ENCODE measurements around the gene TPSG1. TPM values are rescaled to one million over a fixed set of nuclear protein-coding genes. Genes with fewer than 3 reads are reported as not detected.

TPSG1 gene
- total RNA-seq, 2 donors from 2014 or later, result not detected

- no peaks in the 10 kb centered on the region for H3K27me3 ChIP-seq
- ATAC-seq (no peak), DNase-seq (no peak)
- WGBS, 2 donors, result 65 to 90% methylated on average over 3 to 15 of the region's 16 CpGs
- H3K27ac ChIP-seq, result no peak overlapping the region
- TF ChIP-seq POLR2A (IDR thresholded peaks at IDR 0.05) (no peak), CTCF (IDR thresholded peaks at IDR 0.05) (no peak)
- H3K9me3 ChIP-seq, result no peaks in the 10 kb centered on the region
- H3K4me3 ChIP-seq, result no peak overlapping the region
- intact Hi-C loops (cut with DNase I), result no loop called here
- no peaks in the 10 kb centered on the region for H3K4me1 ChIP-seq
- H3K36me3 ChIP-seq (replicated peaks in 1 of 2; ENCODE audit: insufficient read depth in 1 of 2, low read depth in 2 of 2), result no peaks in the 10 kb centered on the region
Observed at GRCh38 chr16:1214719-1215118, 10.3 kb downstream of the TPSG1 start.

GRCh38 chr16:1213796-1214372 lies 11.2 kb downstream of the TPSG1 start:
- ATAC-seq (no peak), DNase-seq (no peak)
- Histone ChIP-seq H3K27ac (no peak overlapping the region), H3K27me3 (no peaks in the 10 kb centered on the region), H3K4me3 (no peak overlapping the region), H3K36me3 (replicated peaks in 1 of 2; ENCODE audit: insufficient read depth in 1 of 2, low read depth in 2 of 2) (no peaks in the 10 kb centered on the region), H3K9me3 (no peaks in the 10 kb centered on the region), H3K4me1 (no peaks in the 10 kb centered on the region)
- 67 to 71% methylated on average over 21 to 25 of the region's 25 CpGs for WGBS, 2 donors
- intact Hi-C loops (cut with DNase I), result no loop called here
- TF ChIP-seq POLR2A (IDR thresholded peaks at IDR 0.05), result no peak
- no peak for TF ChIP-seq CTCF (IDR thresholded peaks at IDR 0.05)

- Histone ChIP-seq H3K4me3 (no peak overlapping the region), H3K27ac (no peak overlapping the region), H3K4me1 (no peaks in the 10 kb centered on the region), H3K36me3 (replicated peaks in 1 of 2; ENCODE audit: insufficient read depth in 1 of 2, low read depth in 2 of 2) (no peaks in the 10 kb centered on the region), H3K9me3 (no peaks in the 10 kb centered on the region), H3K27me3 (no peaks in the 10 kb centered on the region)
- TF ChIP-seq POLR2A (IDR thresholded peaks at IDR 0.05) (no peak), CTCF (IDR thresholded peaks at IDR 0.05) (no peak)
- ATAC-seq (no peak), DNase-seq (no peak)
- intact Hi-C loops (cut with DNase I), result no loop called here
- 78% methylated on average over 7 of the region's 8 CpGs; no CpG with 5 or more reads in 1 of the 2 donors for WGBS, 2 donors
Observed at GRCh38 chr16:1213231-1213630, 11.8 kb downstream of the TPSG1 start.

GRCh38 chr16:1212616-1213194 lies 12.4 kb downstream of the TPSG1 start:
- H3K27ac ChIP-seq, result no peak overlapping the region
- ATAC-seq (no peak), DNase-seq (no peak)
- no peaks in the 10 kb centered on the region for H3K4me1 ChIP-seq
- WGBS, 2 donors, result 93% methylated on average over 39 of the region's 40 CpGs; no CpG with 5 or more reads in 1 of the 2 donors
- no peaks in the 10 kb centered on the region for H3K36me3 ChIP-seq (replicated peaks in 1 of 2; ENCODE audit: insufficient read depth in 1 of 2, low read depth in 2 of 2)
- no peaks in the 10 kb centered on the region for H3K27me3 ChIP-seq
- TF ChIP-seq POLR2A (IDR thresholded peaks at IDR 0.05) (no peak), CTCF (IDR thresholded peaks at IDR 0.05) (no peak)
- intact Hi-C loops (cut with DNase I), result no loop called here
- H3K9me3 ChIP-seq, result no peaks in the 10 kb centered on the region
- H3K4me3 ChIP-seq, result no peak overlapping the region
